Measurements from ENCODE around the gene IDH3B. TPM values are rescaled to one million over a fixed set of nuclear protein-coding genes. Genes with fewer than 3 reads are reported as not detected.

IDH3B gene
- total RNA-seq, 2 donors from 2014 or later, result 65.4 to 77.1 TPM

DNA sequence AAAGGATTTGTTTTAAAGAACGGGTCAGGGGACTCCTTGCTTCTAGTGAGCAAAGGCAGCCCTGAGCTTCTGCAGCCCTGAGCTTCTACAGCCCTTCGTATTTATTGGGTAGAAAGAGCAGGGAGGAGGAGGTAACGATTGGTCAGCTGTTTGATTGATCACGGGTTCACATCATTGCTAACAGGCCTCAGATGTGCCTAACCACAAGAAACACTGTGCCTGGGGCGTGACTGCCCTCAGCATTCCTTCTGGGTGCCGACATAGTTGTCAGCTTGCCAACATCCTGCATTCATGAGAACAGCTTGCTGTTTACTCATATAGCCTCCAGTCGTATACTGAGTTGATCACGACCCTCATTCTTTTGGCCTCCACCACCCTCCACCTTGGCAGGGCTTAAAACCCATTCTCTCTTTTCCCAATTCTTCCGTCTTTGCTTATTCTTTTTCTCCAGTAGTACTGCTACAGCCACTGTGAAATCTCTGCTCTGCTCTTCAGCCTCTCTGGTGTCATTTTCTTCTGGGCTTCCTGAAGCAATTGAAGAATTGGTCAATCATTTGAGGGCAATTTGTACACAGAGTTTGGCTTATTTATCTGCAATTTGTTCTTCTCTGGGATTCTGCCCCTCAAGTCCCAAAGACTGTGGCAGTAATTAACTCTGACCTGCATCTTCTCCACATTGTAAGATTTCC lies 37.0 kb downstream of the IDH3B start:
- no peak for ATAC-seq

DNA sequence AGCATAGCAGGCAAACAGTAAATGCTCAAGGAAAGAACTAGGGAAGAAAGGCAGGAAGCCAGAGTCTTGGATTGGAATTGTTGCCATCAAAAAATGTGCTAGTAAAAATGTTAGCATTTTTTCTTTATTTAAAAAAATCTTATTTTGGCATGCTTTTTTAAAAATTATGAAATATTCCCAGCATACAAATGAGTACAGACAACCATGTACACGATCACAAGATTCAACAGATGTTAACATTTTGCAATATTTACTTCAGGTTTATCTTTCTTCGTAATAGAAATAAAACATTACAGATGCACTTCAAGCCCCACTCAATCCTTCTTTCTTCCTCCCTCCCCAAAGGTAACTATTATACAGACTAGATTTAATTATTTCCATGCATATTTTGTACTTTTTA lies 39.0 kb downstream of the IDH3B start:
- Histone ChIP-seq H3K36me3 (replicated peaks in 1 of 2; ENCODE audit: insufficient read depth in 1 of 2, low read depth in 2 of 2) (no peaks in the 10 kb centered on the region), H3K27me3 (no peaks in the 10 kb centered on the region), H3K4me1 (no peaks in the 10 kb centered on the region), H3K4me3 (no peak overlapping the region), H3K27ac (no peak overlapping the region), H3K9me3 (no peaks in the 10 kb centered on the region)
- intact Hi-C loops (cut with DNase I), result no loop called here
- no peak for DNase-seq
- TF ChIP-seq, protein P1, sequence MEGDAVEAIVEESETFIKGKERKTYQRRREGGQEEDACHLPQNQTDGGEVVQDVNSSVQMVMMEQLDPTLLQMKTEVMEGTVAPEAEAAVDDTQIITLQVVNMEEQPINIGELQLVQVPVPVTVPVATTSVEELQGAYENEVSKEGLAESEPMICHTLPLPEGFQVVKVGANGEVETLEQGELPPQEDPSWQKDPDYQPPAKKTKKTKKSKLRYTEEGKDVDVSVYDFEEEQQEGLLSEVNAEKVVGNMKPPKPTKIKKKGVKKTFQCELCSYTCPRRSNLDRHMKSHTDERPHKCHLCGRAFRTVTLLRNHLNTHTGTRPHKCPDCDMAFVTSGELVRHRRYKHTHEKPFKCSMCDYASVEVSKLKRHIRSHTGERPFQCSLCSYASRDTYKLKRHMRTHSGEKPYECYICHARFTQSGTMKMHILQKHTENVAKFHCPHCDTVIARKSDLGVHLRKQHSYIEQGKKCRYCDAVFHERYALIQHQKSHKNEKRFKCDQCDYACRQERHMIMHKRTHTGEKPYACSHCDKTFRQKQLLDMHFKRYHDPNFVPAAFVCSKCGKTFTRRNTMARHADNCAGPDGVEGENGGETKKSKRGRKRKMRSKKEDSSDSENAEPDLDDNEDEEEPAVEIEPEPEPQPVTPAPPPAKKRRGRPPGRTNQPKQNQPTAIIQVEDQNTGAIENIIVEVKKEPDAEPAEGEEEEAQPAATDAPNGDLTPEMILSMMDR (IDR thresholded peaks at IDR 0.05), result no peak
- no peak for TF ChIP-seq POLR2A (IDR thresholded peaks at IDR 0.05)
- WGBS, 2 donors, result 33 to 39% methylated on average over 2 of the region's 2 CpGs
- no peak for ATAC-seq

More for the DNA sequence above, 37.0 kb downstream of the IDH3B start:
- Histone ChIP-seq H3K4me1 (no peaks in the 10 kb centered on the region), H3K9me3 (no peaks in the 10 kb centered on the region), H3K27me3 (no peaks in the 10 kb centered on the region), H3K36me3 (replicated peaks in 1 of 2; ENCODE audit: insufficient read depth in 1 of 2, low read depth in 2 of 2) (no peaks in the 10 kb centered on the region), H3K4me3 (no peak overlapping the region), H3K27ac (no peak overlapping the region)
- WGBS, 2 donors, result 60% methylated on average over 9 of the region's 9 CpGs
- DNase-seq, result peak in 1 of 4 donors; percentile 5
- TF ChIP-seq, protein P1 (IDR thresholded peaks at IDR 0.05), result no peak
- no peak for TF ChIP-seq POLR2A (IDR thresholded peaks at IDR 0.05)
- intact Hi-C loops (cut with DNase I), result no loop called here

- ATAC-seq (peak; percentile 21), DNase-seq (peak in 3 of 4 donors; percentile 20 to 33 (median 24))
- WGBS, 2 donors, result 59 to 71% methylated on average over 4 of the region's 4 CpGs
- Histone ChIP-seq H3K9me3 (no peaks in the 10 kb centered on the region), H3K36me3 (replicated peaks in 1 of 2; ENCODE audit: insufficient read depth in 1 of 2, low read depth in 2 of 2) (no peaks in the 10 kb centered on the region), H3K27ac (no peak overlapping the region), H3K4me1 (no peaks in the 10 kb centered on the region), H3K4me3 (no peak overlapping the region), H3K27me3 (no peaks in the 10 kb centered on the region)
- intact Hi-C loops (cut with DNase I), result no loop called here
- TF ChIP-seq, protein P1 (IDR thresholded peaks at IDR 0.05), result no peak
- TF ChIP-seq POLR2A (IDR thresholded peaks at IDR 0.05), result no peak
Measured at GRCh38 chr20:2624190-2624589, 39.8 kb downstream of the IDH3B start.

DNA sequence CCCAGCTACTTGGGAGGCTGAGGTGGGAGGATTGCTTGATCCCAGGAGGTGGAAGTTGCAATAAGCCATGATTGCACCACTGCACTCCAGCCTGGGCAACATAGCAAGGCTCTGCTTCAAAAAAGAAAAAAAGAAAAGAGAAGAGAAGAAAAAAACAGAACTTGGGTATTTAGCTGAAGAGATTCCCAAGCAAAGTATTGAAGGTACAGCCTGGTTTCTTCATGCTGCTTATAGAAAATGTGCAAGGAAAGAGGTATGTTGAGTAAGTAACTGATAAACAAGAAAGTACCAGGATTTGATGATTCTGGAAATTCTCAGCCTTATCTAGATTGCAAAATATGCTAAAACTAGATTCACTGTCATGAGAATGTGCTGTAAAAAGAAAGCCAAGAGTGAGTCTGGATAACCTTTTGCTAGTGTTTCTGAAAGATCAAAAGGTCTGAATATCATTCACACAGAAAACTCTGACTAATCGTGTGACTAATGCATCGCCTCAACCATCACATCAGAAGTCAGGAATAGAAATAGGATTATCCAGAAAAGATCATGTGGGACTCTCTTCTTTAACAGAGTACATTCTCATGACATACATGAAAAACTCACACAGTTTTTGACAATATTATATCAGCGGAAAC lies 43.9 kb downstream of the IDH3B start:
- H3K27ac ChIP-seq, result no peak overlapping the region
- TF ChIP-seq POLR2A (IDR thresholded peaks at IDR 0.05), result no peak
- TF ChIP-seq, protein P1 (IDR thresholded peaks at IDR 0.05), result no peak
- 86 to 87% methylated on average over 3 of the region's 3 CpGs for WGBS, 2 donors
- intact Hi-C loops (cut with DNase I), result no loop called here
- H3K4me3 ChIP-seq, result no peak overlapping the region
- no peaks in the 10 kb centered on the region for H3K36me3 ChIP-seq (replicated peaks in 1 of 2; ENCODE audit: insufficient read depth in 1 of 2, low read depth in 2 of 2)
- no peak for DNase-seq
- H3K9me3 ChIP-seq, result no peaks in the 10 kb centered on the region
- no peaks in the 10 kb centered on the region for H3K27me3 ChIP-seq
- no peaks in the 10 kb centered on the region for H3K4me1 ChIP-seq
- no peak for ATAC-seq
